WI38 (cell line): ENCODE data around the gene PACS2.

Experiments used
- H3K4me3 ChIP-seq: 2 replicates; pipeline ENCODE4 v1.5.1; 2011; ENCODE audit warnings: low read depth, mild to moderate bottlenecking, control low read depth, low read length
- CTCF ChIP-seq: IDR thresholded peaks from 2 replicates; pipeline ENCODE4 v1.5.1; 2012; ENCODE audit warnings: low read depth, mild to moderate bottlenecking, control low read depth, low read length

Gene PACS2

DNA sequence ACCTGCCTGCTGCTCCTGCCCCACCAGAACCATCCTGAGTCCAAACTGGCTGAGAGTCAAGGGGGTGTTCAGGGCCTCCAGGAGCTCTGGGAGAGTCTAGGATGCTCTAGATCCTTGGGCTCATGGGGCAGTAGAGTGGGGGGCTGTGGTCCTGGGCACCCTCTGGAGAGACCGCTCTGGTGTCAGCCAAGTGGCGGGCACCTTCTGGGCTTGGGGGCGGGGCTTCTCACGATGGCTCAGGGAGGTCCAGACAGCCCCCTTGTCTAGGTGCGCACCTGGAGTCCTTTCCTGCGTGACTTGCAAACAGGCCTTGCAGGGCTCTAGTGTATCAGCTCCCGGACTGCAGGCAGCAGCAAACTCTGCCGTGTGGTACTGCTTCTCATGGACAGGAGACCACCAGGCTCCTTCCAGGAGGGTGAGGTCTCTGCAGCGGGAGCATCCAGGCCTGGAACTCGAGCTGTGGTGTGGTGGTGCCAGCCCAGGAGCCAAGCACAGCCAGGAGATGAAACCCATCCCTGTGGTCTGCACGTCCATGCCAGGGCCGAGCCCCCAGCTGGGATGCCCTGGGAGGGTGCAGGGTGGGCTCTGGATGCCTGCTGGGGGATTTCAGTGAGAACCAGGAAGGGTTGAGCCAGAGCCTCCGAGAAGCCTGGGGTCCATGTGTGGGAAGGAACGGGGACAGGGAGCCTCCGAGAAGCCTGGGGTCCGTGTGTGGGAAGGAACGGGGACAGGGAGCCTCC is 15.0 kb downstream of the PACS2 start:
- no peak overlapping the region for H3K4me3 ChIP-seq
- no peak for TF ChIP-seq CTCF

- no peak for TF ChIP-seq CTCF
- H3K4me3 ChIP-seq, result no peak overlapping the region
These were observed 15.9 kb downstream of the PACS2 start for GRCh38 chr14:105330491-105330895.

- TF ChIP-seq CTCF, result no peak
- no peak overlapping the region for H3K4me3 ChIP-seq
These were observed 17.2 kb downstream of the PACS2 start for GRCh38 chr14:105331575-105332349.

GRCh38 chr14:105332350-105332874 is 17.9 kb downstream of the PACS2 start:
- TF ChIP-seq CTCF, result no peak

DNA sequence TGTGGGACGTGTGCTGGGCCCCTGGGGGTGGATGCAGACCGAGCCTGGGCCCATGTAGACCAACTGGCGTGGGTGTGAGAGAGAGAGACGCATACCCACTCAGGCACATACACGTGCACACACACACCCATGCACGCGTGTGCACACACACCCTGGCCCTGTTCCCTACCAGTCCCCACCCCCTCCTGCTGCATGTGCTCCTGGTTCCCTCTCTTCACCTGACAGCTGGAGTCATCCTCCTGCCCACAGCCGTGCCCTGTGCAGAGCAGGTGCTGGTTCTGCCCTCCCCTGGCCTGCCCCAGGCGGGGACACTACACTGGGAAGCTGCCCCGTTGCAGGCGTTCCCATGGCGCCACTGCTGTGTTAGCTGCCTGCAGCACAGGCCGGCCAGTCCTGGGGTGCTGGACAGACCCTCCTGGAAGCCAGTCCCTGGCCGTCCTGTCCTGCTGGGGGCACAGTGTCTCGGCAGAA is 18.5 kb downstream of the PACS2 start:
- no peak for TF ChIP-seq CTCF
- no peak overlapping the region for H3K4me3 ChIP-seq

More at GRCh38 chr14:105332350-105332874, 17.9 kb downstream of the PACS2 start:
- H3K4me3 ChIP-seq, result no peak overlapping the region

GRCh38 chr14:105333613-105334364 is 19.2 kb downstream of the PACS2 start:
- TF ChIP-seq CTCF, result no peak
- no peak overlapping the region for H3K4me3 ChIP-seq
